GM12892 (cell line): ENCODE measurements around the gene NEAT1.

Experiments used
- POLR2A ChIP-seq: IDR thresholded peaks from 2 replicates; pipeline ENCODE4 v1.6.1; 2011; ENCODE audit warnings: low read depth, low read length, control low read depth
- POLR2AphosphoS5 ChIP-seq: IDR thresholded peaks from 2 replicates; pipeline ENCODE4 v1.6.1; 2011; ENCODE audit warnings: low read depth, low read length, control low read depth

DNA sequence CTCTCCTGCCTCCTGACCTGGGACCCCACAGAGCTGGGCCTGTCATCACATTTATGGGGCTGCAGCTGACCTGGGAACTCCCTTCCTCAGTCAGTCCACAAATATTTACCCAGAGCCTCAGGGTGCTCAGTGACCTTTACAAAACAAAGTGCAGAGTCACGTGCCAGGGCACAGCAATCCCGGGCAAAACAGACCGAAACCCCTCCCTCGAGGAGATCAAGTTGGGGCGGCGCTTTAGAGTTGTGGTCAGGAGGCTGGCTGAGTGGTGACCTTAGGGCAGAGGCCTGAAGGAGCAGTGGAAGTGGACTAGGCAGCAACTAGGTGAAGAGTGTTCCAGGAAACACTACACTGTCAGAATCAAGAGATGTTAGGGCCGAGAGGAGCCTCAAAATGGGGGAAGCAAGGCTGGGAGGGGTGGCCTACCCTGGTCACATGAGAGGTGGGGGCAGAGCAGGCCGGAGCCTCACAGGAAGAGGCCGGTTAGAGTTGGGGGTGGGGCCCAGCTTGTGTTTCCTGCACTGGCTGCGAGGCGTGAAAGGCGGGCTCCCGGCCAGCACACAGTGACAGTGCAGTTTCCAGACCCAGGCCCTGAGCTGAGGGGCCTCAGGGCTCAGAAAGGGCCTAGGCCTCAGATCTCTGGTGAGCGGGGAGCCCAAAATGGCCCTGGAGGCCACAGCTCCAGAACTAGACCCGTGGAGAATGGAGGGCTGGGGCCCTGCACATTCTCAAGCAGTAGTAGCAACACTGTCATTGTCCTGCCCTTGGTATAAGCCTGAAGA lies 3.7 kb upstream of the NEAT1 start:
- TF ChIP-seq POLR2AphosphoS5 (peak; percentile 89), POLR2A (peak; percentile 91)
